GM12874 (cell line): ENCODE measurements around the gene RCOR1.

Experiments used
- CTCF ChIP-seq: IDR thresholded peaks from 2 replicates; pipeline ENCODE4 v1.5.1; 2011; ENCODE audit warnings: low read depth, mild to moderate bottlenecking, control low read depth, low read length, moderate library complexity; ENCODE audit not compliant: insufficient read depth

RCOR1 gene

DNA sequence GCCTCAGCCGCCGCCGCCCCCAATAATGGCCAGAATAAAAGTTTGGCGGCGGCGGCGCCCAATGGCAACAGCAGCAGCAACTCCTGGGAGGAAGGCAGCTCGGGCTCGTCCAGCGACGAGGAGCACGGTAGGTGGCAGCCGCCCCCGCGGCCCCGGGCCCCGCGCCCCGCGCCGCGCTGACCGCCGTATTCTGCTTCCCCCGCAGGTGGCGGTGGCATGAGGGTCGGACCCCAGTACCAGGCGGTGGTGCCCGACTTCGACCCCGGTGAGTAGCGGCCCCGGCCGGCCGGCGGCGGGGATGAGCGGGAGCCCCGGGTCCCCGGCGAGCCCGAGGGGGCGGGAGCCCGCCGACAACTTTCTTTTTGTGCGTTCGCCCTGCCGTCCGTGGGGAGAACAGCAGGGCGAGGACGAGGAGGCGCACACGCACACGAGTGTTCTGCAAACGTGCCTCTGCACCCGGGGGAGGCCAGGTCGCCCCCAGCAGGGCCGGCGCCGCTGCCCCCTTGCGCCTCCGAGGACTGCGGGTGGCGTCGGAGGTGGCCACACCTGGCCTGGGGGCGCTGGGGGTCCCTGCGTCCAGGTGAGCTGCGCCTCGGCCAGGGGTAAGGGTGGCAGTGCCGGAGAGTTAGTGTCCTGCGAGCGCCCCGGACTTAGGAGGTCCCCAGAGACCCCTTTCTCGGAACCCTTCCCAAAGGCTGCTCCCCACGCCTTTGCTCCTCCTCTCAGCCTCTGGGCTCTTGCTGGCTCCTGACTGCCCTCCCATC lies 794 bp downstream of the RCOR1 start:
- TF ChIP-seq CTCF, result peak; percentile 43

- TF ChIP-seq CTCF, result no peak
Measured at GRCh38 chr14:102593825-102594137, 1.3 kb downstream of the RCOR1 start.

GRCh38 chr14:102594514-102595175 lies 2.2 kb downstream of the RCOR1 start:
- TF ChIP-seq CTCF, result peak; percentile 73

DNA sequence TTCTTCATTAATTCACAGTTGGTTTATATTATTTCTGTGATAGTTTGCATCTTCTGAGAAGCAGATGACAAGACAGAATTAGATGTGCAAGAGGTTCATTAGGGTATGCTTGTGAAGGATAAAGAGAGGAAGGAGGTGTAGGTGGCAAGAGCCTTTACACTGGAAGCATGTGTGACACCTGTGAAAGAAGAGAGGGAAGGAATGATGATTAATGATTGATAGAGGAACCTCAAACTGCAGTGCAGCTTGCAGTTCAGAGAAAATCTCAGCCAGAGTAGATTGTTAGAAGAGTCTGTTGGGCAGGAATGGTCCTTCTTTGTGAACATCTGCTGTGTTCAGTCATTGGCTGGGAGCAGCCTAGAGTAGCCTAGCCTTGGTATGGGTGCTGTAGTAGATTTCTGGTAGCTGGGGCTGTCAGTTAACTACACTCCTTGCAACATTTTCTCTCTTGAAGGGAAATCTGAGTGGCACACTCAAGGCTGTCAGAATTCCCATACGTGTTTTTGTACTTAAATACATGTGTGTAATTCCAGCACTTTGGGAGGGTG lies 9.0 kb downstream of the RCOR1 start:
- no peak for TF ChIP-seq CTCF

DNA sequence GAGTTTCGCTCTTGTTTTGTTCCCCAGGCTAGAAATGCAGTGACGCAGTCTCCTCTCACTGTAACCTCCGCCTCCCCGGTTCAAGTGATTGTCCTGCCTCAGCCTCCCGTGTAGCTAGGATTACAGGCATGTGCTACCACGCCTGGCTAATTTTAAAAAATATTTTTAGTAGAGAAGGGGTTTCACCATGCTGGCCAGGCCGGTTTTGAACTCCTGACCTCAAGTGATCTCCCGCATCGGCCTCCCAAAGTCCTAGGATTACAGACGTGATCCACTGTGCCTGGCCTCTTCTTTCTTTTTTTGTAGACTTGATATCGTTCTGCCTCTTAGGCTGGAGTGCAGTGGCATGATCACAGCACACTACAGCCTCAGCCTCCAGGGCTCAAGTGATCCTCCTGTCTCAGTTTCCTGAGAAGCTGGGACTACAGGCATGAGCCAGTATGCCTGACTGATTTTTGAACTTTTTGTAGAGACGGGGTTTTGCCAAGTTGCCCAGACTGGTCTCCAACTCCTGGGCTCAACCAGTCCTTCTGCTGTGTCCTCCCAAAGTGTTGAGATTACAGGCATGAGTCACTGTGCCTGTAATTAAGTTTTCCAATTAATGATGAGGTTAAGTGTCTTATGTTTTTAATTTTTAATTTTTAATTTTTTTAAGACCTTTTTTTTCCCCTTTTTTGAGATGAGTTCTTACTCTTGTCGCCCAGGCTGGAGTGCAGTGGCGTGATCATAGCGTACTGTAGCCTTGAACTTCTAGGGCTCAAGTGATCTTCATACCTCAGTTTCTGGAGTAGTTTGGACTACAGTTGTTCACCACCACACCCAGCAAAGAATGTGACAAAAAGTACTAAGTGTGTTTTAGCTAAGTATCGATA lies 10.2 kb downstream of the RCOR1 start:
- TF ChIP-seq CTCF, result no peak

GRCh38 chr14:102603293-102603907 lies 11.0 kb downstream of the RCOR1 start:
- no peak for TF ChIP-seq CTCF
